Liver (tissue), 9 donors: ENCODE results near the gene RGS10. TPM values are rescaled to one million over a fixed set of nuclear protein-coding genes. Genes with fewer than 3 reads are reported as not detected.

Experiments
- DNase-seq: peaks from one replicate; pipeline ENCODE4 v3.0.0-alpha.2; 2017; ENCODE audit warnings: low spot score
- H3K27ac ChIP-seq, 2 donors: one replicate each; pipeline ENCODE4 v1.7.0; 2013; ENCODE audit warnings: inconsistent platforms in 2 of 2, low read length in 2 of 2, control low read depth in 1 of 2, low read depth in 1 of 2, mild to moderate bottlenecking in 1 of 2
- H3K27me3 ChIP-seq, 4 donors: one replicate each; pipeline versions ENCODE4 v1.6.1 to v1.7.0; 2013; ENCODE audit warnings: low read length in 3 of 4, inconsistent platforms in 1 of 4, mild to moderate bottlenecking in 1 of 4, moderate library complexity in 1 of 4; ENCODE audit not compliant: control insufficient read depth in 4 of 4, insufficient read depth in 4 of 4
- H3K36me3 ChIP-seq, 4 donors: one replicate each; pipeline versions ENCODE4 v1.6.1 to v1.7.0; 2013; ENCODE audit warnings: low read length in 3 of 4, mild to moderate bottlenecking in 3 of 4, low read depth in 1 of 4, moderate library complexity in 1 of 4; ENCODE audit not compliant: control insufficient read depth in 4 of 4, insufficient read depth in 3 of 4
- H3K4me1 ChIP-seq, 4 donors: one replicate each; pipeline versions ENCODE4 v1.6.1 to v1.7.0; 2013; ENCODE audit warnings: low read length in 3 of 4, mild to moderate bottlenecking in 3 of 4, moderate library complexity in 1 of 4; ENCODE audit not compliant: control insufficient read depth in 4 of 4, insufficient read depth in 4 of 4
- H3K4me3 ChIP-seq, 3 donors: one replicate each; pipeline versions ENCODE4 v1.6.1 to v1.7.0; 2013; ENCODE audit warnings: low read length in 3 of 3, control low read depth in 1 of 3, low read depth in 1 of 3, mild to moderate bottlenecking in 1 of 3
- H3K9ac ChIP-seq, 2 donors: one replicate each; pipeline ENCODE4 v1.7.0; 2013; ENCODE audit warnings: low read length in 2 of 2, mild to moderate bottlenecking in 2 of 2, moderate library complexity in 2 of 2, control low read depth in 1 of 2, low read depth in 1 of 2
- H3K9me3 ChIP-seq, 4 donors: one replicate each; pipeline versions ENCODE4 v1.6.1 to v1.7.0; 2013; ENCODE audit warnings: low read length in 3 of 4; ENCODE audit not compliant: control insufficient read depth in 4 of 4
- ATF3 ChIP-seq: IDR thresholded peaks from 2 replicates; pipeline ENCODE4 v1.6.1; 2016; ENCODE audit warnings: antibody characterized with exemption
- CTCF ChIP-seq: fragments of 150-350 bp; IDR thresholded peaks from 2 replicates; pipeline ENCODE4 v1.5.1; 2017; ENCODE audit warnings: improper control_type of control experiment, low read depth, low read length; ENCODE audit not compliant: missing input control
- FOXA1 ChIP-seq: IDR thresholded peaks from 2 replicates; pipeline ENCODE4 v1.6.1; 2016; ENCODE audit warnings: antibody characterized with exemption
- FOXA2 ChIP-seq: IDR thresholded peaks from 2 replicates; pipeline ENCODE4 v1.6.1; 2016; ENCODE audit warnings: antibody characterized with exemption
- HNF4G ChIP-seq: IDR thresholded peaks from 2 replicates; pipeline ENCODE4 v1.6.1; 2016; ENCODE audit warnings: antibody characterized with exemption
- JUND ChIP-seq, 2 donors: IDR thresholded peaks; 2 replicates each; pipeline ENCODE4 v1.6.1; 2016; ENCODE audit warnings: antibody characterized with exemption in 2 of 2
- MAX ChIP-seq: IDR thresholded peaks from 2 replicates; pipeline ENCODE4 v1.6.1; 2016; ENCODE audit warnings: antibody characterized with exemption
- RAD21 ChIP-seq, 2 donors: IDR thresholded peaks; 2 replicates each; pipeline ENCODE4 v1.6.1; 2016; ENCODE audit warnings: antibody characterized with exemption in 2 of 2, mild to moderate bottlenecking in 2 of 2
- REST ChIP-seq: IDR thresholded peaks from 2 replicates; pipeline ENCODE4 v1.6.1; 2016; ENCODE audit warnings: antibody characterized with exemption, mild to moderate bottlenecking
- RXRA ChIP-seq, 2 donors: IDR thresholded peaks; 2 replicates each; pipeline ENCODE4 v1.6.1; 2017 to 2018; ENCODE audit warnings: antibody characterized with exemption in 2 of 2, mild to moderate bottlenecking in 1 of 2
- SP1 ChIP-seq: IDR thresholded peaks from 2 replicates; pipeline ENCODE4 v1.6.1; 2018; ENCODE audit warnings: antibody characterized with exemption, mild to moderate bottlenecking
- TAF1 ChIP-seq: conservative IDR thresholded peaks from 2 replicates; pipeline ENCODE4 v1.6.1; 2016; ENCODE audit warnings: antibody characterized with exemption, mild to moderate bottlenecking
- ZBTB33 ChIP-seq: IDR thresholded peaks from 2 replicates; pipeline ENCODE4 v1.6.1; 2016; ENCODE audit warnings: antibody characterized with exemption
- WGBS: extraction: QIAGEN DNeasy Blood & Tissue Kit; methylation state at CpG from one replicate; pipeline ENCODE4 v1.1.7; 2013; 5-methylcytosine and 5-hydroxymethylcytosine counted together
- polyA plus RNA-seq, 2 donors: library from polyadenylated mRNA; stranded (reverse) in 1 of 2; unstranded in 1 of 2; fragments of 200-250 nt in 1 of 2; fragments of >200 nt in 1 of 2; fragmentation: Nextera tagmentation in 1 of 2; extraction: Ambion mirVana in 1 of 2; gene quantifications; one replicate each; pipeline versions ENCODE4 v1.2.1 to v1.2.3, GENCODE V29; 2013 to 2015
- total RNA-seq, 2 donors: library from RNA; depleted of rRNA; stranded (reverse); fragments of >200 nt; gene quantifications; one replicate each; pipeline ENCODE4 v1.2.3, GENCODE V29; 2014
- donor health status: healthy.
- donor health status: healthy.
- donor health status: healthy.
- donor health status: healthy.
- donor health status: healthy.

RGS10 gene
- total and polyA plus RNA-seq, 4 donors, result 1.8 to 51.9 (median 2.2) TPM

- H3K27ac ChIP-seq, result peak overlapping the region in 1 of 2 donors; percentile 36
- H3K9me3 ChIP-seq, result no peaks in the 10 kb centered on the region
- DNase-seq, result no peak
- H3K4me1 ChIP-seq, result peaks cover 0 to 3% (median 0%) of the 10 kb centered on the region in 4 donors
- H3K4me3 ChIP-seq, result no peak overlapping the region
- no peaks in the 10 kb centered on the region for H3K27me3 ChIP-seq
- 66% methylated on average over 21 of the region's 21 CpGs for WGBS
- H3K36me3 ChIP-seq, result no peaks in the 10 kb centered on the region
- H3K9ac ChIP-seq, result no peak overlapping the region
- TF ChIP-seq TAF1 (no peak), ATF3 (no peak), HNF4G (no peak), RXRA (IDR thresholded peaks at IDR 0.05) (no peak), JUND (IDR thresholded peaks at IDR 0.05) (no peak), CTCF (no peak), ZBTB33 (no peak), SP1 (no peak)
These were observed 25.9 kb downstream of the RGS10 start for GRCh38 chr10:119516381-119517234.

GRCh38 chr10:119515511-119516045 lies 26.9 kb downstream of the RGS10 start:
- TF ChIP-seq MAX (no peak), ATF3 (no peak), FOXA2 (no peak), SP1 (no peak), JUND (IDR thresholded peaks at IDR 0.05) (no peak), REST (no peak), RAD21 (IDR thresholded peaks at IDR 0.05) (no peak), ZBTB33 (no peak), RXRA (IDR thresholded peaks at IDR 0.05) (no peak), FOXA1 (no peak)
- Histone ChIP-seq H3K27ac (no peak overlapping the region), H3K9me3 (no peaks in the 10 kb centered on the region), H3K27me3 (no peaks in the 10 kb centered on the region), H3K4me3 (no peak overlapping the region), H3K4me1 (peaks cover 0 to 3% (median 0%) of the 10 kb centered on the region in 4 donors), H3K36me3 (no peaks in the 10 kb centered on the region), H3K9ac (no peak overlapping the region)
- DNase-seq, result no peak
- WGBS, result 89% methylated on average over 10 of the region's 10 CpGs
